ENCODE measurements around the gene TNFRSF21. TPM values are rescaled to one million over a fixed set of nuclear protein-coding genes. Genes with fewer than 3 reads are reported as not detected.
"Not testable (repeated sequence)": the region's sequence is repeated elsewhere in the genome, so short reads cannot be mapped to it uniquely, and the experiment has no call there.

TNFRSF21 gene
- polyA plus RNA-seq, 1 donor: 29.9 TPM

DNA sequence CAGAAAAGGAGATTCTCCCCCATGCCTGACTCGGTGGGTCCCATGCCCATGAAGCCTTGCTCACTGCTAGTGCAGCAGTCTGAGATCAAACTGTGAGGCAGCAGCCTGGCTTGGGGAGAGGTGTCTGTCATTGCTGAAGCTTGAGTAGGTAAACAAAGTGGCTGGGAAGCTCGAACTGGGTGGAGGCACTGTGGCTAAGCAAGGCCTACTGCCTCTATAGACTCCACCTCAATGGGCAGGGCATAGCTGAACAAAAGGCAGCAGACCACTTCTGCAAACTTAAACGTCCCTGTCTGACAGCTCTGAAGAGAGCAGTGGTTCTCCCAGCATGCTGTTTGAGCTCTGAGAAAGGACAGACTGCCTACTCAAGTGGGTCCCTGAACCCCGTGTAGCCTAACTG lies 18.4 kb upstream of the TNFRSF21 start:
- not testable (repeated sequence) for DNase-seq

DNA sequence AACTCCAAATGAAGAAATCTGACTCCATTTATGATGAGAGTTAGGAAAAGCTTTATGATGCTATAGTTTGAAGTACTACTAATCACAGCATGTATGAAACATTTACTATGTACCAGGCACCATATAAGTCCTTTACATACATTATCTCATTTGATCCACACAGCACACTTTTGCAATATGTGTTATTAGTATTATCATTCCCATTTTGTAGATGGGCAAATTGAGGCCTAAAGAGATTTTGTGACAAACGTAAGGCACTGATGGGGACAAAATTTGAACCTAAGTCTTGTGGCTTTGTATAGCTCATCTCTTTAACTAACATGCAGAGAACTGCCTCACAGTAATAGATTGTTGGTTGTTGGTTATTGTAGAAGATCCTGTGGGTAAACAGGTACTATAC lies 14.2 kb upstream of the TNFRSF21 start:
- no peak for DNase-seq

DNA sequence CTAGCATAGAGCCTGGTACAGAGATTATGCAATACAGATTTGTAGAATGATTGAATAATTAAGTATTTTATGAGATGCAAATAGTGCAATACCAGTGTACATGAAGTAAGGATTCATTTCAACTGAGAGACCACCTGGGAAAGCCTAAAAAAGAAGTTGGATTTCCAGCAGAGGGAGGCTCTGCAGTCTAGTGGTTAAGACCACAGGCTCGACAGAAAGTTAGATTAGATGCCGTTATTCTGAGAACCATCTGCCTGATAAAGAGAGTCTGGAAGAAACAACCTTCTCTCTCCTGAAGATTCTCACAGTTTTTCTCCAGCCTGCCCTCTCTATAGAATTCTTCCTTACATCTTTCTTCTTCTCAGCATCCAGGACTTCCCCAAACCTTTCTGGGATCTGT lies 13.6 kb upstream of the TNFRSF21 start:
- DNase-seq: no peak

DNA sequence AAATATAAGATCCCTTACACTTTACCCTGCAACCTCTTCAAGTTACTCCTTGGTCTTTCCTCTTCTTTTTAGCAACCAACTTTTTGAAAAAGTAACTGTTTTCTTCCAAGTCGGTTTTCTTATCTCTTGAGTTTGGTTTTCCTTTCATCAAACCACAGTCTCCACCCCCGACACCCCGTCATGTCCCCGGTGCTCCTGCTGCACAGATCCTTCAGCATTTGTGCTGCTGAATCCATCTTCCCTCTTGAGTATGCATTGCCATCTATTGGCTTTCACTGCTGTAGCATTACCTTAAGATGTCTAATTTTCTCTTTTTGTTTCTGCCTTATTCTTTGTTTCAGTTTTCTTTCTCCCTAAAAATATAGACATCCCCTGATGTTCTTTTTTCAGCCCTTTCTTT lies 11.9 kb upstream of the TNFRSF21 start:
- no peak for DNase-seq

DNA sequence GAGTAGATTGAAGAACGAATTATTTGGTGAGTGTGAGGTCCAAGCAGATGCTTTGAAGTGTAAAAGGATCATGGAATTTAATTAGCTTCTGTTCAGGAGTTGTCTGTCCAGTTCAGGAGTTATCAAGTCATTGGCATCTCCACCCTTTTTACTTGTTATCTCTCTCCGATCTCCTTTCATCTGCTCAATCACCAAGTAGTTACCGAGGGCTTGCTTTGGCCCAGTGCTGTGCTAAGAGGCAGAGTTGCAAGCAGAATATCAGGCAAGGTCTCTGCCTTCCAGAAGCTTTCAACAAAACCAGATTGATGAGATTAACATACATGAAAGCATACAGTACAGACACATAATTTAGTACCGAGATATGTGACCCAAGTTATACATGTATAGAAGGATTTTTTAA lies 10.2 kb upstream of the TNFRSF21 start:
- no peak for DNase-seq

DNA sequence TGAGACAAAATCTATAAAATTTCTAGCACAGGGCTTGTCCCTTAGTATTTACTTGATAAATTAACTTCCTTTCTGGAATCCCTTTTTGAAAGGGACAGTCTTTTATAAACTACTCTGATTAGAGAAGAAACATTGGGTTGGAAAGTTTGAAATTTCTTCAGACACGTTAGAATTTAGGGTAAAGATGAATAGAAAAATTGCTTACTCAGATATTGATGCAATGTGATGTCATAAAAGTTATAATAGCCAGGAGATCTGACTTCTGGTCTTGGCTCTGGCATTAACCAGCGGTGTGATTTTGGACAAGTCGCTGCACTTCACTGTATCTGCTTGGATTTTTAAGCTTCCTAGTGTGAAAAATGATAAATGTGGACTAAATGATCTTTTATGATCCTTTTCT lies 9.7 kb upstream of the TNFRSF21 start:
- no peak for DNase-seq

DNA sequence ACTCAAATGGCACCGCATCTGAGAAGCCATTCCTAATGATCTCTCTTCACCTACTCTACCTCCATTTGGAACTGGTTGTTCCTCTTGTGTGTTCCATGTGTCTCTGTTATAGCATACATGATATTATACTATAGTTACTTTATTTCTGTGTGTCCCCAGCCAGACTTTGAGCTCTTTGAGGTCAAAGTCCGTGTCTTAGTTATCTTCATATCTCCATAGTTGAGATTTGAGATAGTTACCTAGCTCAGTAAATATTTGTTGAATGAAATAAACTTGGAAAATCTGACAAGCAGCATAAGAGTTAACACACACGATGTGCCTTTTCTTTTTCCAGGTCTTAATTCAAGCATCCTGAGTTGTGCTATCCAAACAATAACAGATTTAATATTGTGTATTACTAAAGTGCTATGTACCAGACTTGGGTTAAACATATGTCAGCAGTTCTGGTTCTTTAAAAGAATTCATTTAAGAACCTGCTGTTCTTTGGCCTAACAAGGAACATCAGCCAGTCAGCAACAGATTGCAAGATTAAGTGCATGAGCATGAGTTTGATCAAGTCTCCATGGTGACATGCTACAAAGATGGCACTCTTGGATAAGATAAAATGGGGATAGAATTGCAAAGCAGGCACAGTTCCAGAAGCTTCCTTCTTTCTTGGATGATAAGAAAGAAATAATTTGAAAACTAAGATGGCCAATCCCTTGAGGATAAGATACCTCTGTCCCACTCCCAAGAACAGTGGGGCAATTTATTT lies 8.7 kb upstream of the TNFRSF21 start:
- no peak for DNase-seq

DNA sequence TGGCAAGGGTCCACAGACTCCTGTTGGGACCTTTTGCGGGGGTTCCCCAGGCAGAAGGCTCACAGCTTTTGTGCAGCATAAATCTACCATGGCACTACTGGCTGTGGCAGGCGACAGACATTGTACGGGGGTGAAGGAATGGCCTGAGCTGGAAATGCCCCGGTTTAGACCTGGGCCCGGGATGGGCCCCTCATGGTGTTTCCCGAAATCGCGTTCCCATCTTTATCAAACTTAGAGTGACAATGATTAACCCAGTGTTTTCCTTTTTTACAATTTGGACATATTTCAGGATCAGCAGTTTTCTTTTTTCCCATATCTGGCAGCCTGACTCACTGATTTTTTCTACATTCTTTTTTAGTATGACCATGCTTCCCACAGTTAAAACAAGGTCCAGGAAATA lies 5.5 kb upstream of the TNFRSF21 start:
- DNase-seq: not testable (repeated sequence)

DNA sequence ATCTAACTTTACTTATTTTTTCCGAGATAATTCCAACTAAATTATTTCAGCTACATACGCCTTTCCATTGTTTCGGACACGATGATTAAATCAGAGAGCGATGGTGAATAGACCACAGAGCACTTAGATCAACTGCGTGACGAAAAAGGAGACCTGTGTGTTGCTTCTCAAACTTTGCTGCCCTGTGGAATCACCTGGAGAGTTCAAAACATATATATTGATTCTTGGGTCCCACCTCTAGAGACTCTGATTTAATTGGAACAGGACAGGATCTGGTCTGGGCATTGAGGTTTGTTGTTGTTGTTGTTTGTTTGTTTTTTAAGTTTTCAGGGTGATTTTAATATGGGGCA lies 401 bp upstream of the TNFRSF21 start:
- DNase-seq: no peak

DNA sequence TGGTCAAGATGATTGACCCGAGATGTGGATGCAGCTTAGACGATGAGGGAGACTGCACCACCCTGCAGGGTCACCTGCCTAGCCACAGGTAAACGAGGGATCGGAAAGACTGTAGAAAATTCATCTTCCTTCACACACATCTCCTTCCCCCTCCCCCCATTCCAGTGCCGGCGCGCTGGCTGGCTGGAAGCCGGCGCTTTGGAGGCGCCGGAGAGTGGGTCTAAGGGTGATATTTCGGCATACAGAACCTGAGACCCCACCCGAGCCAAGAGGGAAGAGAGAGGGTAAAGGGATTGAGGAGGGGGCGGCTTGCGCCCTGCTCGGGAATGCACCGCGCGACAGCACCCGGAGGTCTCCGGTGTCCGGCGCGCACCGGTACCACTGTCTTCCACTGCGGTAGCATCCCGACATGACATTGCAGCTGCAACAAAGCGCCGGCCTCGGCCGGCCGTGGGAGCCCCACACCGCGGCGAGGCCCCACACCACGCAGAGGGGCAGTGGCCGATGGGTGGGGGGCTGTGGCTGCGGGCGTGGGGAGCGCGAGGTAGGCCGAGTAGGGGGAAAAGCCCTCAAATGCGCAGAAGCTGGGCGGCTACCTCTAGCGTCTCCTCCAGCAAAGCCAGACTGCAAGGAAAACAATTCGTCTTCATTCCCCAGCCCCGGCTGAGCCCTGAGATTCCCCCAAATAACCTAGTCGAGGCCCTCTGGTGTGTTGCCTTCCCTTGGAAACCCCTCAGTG lies 984 bp downstream of the TNFRSF21 start:
- peak; percentile 42 for DNase-seq

DNA sequence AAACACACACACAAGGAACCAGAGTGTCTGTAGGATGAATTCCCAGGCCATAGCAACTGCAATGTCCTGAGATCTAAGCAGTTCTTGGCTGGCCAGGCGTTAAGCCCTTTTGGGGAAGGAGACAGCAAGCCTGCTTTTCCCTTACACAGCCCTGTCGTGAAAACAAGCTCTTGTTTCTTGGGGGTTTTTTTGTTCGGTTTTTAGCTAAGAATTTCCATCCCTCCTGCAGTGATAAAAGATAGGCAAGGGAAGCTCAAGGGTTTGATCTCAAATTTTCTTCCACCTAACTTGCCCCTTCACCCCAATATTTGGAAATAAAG lies 1.5 kb downstream of the TNFRSF21 start:
- DNase-seq: no peak

DNA sequence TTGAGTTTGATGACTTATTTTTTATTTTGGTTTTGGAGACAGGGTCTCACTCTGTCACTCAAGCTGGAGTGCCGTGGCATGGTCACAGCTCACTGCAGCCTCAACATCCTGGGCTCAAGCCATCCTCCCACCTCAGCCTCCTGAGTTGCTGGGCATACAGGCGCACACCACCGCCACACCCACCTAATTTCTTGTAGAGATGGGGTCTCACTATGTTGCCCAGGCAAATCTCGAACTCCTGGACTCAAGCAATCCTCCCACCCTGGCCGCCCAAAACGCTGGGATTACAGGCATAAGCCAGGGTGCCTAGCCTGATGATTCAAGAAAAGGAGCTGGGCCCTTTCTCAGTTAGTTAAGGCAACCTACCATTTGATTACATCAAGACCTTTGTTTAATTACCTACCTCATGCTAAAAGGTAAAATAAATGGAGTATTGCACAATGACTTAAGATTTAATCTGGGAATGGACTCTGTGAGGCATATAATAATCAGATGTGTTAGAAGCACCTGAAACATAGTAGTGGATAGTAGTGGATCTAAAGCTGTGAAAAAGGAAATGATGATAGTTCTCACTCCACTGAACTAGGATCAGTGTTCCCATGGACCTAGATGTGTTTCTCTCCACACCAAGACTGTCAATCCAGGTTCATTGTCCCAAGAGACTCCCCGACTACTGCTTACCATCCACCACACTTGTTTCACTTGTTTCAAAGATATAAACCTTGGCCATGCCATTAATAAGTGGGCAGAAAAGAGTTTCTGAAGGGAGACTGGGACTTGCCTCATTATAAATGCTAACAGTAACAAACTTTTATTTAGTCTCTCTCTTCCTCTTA lies 2.1 kb downstream of the TNFRSF21 start:
- no peak for DNase-seq

DNA sequence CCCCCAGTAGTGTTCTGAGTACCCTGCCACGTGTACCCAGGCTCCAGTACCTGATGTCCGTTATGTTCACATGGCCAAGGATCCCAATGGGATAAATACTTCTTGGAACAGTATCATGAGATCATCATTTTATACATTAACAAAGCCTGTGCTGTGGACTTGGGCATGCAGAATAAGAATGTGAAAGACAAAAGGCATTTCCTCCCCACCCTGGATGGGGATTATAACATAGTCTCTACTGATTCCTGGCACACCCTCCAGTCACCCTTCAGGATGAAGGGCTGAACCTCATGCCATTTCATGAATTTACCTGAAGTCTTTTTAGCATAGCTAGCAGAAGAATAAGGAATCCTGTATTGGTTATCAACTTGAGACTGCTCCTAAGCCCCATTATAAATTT lies 2.8 kb downstream of the TNFRSF21 start:
- DNase-seq: no peak

DNA sequence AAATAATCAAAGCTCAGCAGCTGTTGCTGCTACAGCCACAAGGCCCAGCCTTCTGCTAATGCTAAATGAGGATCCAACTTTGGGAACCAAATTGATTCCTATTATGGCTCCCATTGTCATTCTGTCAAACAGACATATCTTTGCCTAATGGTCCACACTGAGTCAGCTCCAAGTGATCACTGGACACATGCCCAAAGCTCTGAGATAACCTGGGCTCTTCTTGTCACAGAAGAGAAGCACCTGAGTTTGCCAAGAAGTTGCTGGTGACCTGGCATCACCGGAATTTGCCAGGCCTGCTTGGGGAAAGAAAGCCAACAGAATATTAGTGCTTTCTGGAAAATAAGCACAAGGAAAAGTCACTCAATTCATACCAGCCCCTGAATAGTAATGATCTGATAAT lies 5.8 kb downstream of the TNFRSF21 start:
- DNase-seq: no peak

DNA sequence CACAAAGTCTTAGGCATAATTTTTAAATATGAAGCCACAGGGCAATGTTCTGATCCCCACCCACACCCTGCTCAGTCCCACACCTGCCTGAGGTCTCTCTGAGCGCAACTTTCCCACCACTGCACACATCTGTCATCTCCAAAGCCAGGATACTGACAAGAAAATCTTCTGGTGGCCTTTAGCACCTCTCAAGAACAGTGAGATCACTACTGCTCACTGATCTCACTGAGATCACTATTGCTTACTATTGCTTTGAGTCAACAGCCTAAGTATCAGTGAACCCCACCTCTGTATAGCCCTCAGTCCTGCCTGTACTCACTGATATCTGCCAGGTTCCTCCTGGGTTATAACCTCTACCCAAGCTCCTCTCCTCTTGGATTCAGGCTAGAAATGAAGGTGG lies 6.4 kb downstream of the TNFRSF21 start:
- no peak for DNase-seq

DNA sequence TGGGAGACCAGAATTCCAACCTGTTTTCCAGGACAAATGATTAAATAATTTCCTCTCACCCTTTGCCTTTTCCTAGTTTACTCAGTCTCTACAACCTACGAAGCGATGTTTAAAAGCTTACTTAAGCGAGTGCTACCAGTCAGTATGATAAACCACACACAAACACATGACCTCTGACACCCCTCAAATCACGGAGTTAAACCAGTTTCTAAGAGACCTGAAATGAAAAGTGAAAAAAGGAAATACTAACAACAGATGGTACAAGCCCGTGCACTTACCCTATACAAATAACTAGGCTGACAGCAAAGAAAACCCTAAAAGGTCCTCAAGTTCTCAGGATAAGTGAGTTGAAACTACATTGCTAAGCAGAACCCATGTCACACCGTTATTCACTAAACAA lies 7.7 kb downstream of the TNFRSF21 start:
- DNase-seq: no peak

DNA sequence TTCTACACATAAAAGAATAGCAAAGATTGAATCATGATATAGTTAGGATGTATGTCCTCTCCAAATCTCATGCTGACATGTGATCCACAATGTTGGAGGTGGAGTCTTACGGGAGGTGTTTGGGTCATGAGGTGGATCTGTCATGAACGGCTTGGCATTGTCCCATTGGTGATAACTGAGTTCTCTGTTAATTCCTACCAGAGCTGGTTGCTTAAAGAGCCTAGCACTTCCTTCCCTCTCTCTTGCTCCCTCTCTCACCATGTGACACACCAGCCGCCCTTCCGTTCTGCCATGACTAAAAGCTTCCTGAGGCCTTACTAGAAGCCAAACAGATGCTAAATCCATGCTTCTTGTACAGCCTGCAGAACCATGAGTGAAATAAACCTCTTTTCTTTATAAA lies 8.3 kb downstream of the TNFRSF21 start:
- DNase-seq: no peak

DNA sequence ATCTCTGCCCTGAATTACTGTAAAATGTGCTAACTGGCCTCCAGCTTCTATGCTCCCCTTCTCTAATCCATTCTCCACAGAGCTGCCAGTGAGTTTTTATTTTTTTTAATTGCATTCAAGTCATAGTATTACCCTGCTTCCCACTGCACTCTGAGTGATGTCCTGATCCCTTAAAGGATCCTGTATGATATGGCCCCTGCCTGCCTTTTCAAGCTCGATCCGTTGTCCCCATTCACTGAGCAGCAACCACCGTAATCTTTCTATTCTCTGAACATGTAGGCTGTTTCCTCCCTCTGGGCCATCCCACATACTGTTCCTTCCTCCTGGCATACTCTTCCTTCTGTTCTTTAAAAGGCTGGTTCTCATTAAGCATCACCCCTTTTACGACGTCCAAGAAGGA lies 9.3 kb downstream of the TNFRSF21 start:
- no peak for DNase-seq

DNA sequence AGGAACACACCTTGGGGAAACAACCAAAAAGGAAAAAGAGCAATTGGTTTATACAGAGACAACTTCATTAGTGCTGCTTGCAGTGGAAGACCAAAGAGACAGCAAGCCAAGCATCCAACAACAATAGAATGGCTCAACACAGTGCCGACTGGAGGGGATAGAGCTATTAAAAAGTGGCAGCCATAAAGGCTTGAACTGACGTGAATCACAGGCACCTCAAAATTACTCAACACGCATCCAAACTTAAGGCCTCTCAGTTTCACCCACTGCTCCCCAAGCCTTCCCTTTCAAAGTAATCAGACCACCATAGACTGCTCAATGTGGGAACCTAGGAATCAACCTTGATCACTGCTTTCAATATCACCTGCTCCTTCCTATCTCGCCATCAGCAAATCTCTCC lies 9.7 kb downstream of the TNFRSF21 start:
- no peak for DNase-seq

DNA sequence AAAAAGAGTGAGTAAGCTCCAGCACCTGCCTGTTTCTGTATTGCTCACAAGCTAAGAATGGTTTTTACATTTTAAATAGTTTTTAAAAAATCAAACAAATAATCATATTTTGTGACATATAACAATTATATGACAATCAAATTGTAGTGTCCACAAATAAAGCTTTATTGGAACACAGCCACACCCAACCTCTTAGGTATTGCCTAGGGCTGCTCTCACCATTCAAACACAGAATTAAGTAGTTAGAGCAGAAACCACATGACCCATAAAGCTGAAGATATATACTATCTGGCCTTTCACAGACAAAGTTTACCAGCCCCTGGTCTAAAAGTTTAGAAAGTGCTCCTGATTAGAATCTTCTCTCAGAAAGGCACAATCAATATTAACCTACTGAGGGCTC lies 11.2 kb downstream of the TNFRSF21 start:
- no peak for DNase-seq

DNA sequence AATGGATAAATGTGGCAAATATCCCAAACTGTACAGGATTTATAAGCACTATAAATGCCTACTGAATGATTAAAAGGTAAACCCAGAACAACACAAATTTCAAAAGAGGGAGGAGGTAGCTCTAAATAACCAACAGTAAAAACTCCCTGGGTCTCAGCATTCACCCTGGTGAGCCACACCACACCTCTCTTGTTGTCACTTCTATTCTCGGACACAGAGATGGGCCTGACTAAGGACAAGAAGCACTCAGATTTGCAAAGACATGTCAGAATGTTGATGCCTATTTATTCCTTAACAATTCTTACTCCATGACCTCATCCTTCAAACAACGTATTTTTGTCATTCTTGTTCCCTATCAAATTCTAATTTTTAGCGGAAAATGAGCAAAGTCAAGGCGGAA lies 14.7 kb downstream of the TNFRSF21 start:
- no peak for DNase-seq

DNA sequence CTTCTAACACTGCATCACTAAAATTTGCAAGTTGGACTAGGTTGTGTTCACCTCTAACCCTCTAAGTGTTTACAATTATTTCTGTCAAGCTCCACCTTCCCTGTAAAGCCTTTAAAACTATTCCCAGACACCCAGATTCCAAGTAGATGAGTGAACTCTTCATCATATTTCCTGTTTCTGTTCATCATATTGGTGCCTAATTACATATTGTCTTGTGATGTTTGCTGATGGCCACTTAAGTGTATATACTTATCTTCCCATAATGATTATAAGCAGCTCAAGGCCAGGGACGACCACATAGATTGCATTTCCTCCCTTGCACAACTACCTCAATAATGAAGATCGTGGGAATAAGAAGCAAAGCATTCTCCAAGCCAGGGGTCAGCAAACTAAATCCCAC lies 16.8 kb downstream of the TNFRSF21 start:
- DNase-seq: no peak

DNA sequence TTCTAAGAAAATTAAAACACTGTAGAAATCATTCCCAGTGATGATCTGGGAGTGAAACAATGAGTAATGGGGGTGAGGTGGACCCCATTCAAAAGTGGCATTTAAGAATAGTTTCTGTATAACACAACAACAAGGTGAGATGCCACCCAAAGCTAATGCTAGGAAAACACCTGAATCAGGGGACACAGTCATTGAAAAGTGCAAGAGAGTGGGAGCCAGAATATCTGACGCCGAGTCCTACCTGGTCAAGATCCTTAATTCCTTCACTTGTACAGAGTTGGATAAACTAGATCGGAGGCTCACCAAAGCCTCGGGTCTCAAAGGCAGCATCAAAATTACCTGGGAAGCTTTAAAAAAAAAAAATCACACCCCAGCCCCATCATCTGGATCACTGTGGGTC lies 17.7 kb downstream of the TNFRSF21 start:
- no peak for DNase-seq

Measured in left kidney (tissue), 2 donors.